NB4 (cell line): ENCODE data around the gene SHF.

Source experiments
- CTCF ChIP-seq: IDR thresholded peaks from one replicate; pipeline ENCODE4 v1.5.1; 2012; ENCODE audit warnings: low read depth, low read length
- POLR2A ChIP-seq: IDR thresholded peaks from 2 replicates; pipeline ENCODE4 v1.6.1; 2011; ENCODE audit warnings: mild to moderate bottlenecking; ENCODE audit not compliant: insufficient read length; ENCODE audit errors: extremely low read depth

DNA sequence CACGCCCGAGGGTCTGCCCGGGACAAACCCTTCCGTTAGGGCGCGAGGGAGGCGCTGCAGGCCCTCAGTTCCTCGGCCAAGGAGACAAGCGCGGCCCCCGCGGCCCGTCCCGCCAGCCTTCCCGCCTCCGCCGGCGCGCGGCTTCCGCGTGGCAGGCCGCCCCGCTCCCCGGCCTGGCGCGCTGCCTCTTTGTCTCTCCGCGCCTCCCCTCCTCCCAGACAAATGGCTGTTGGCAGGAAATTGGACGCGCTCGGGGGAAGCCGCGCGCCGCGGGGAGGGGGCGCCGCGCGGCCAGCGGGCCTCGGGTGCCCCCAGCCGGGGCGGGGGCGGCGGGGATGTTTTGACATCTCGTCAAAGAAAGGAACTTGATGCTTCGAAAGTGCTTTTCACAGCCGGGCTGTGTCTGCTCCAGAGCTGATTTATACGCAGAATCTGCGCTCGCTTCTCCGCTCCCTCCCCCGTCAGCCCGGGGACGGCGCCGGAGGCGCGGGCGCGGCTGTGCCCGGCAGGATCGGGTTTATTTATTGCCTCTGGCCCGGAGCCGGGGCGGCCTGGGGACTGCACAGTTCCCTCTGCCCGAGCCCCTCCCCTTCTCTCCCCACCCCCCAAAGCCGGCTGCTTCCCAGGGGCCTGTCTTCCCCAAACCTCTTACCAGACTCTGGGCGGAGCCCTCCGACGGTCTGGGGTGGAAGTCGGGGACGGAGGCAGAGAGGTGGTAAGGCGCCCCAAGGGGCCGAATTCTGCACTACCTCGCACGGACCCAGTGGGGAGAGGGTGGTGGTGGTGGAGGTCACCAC lies 20.7 kb downstream of the SHF start:
- peak; percentile 68 for TF ChIP-seq CTCF
- peak; percentile 71 for TF ChIP-seq POLR2A
